ENCODE measurements around the gene PHACTR4.

GRCh38 chr1:28340221-28340974 lies 29.1 kb upstream of the PHACTR4 start:
- TF ChIP-seq CTCF (IDR thresholded peaks at IDR 0.05; ENCODE audit: low read depth, low read length) (no peak), EZH2phosphoT487 (IDR thresholded peaks at IDR 0.05; ENCODE audit: low read depth) (no peak)

Data from OCI-LY3 (cell line).